ENCODE data around the gene ABCC4.

ABCC4 gene

GRCh38 chr13:95067303-95067702, 233.9 kb downstream of the ABCC4 start:
- DNase-seq (ENCODE audit: extremely low read depth in 1 of 2, low read depth in 1 of 2), result no peak

- no peak for DNase-seq (ENCODE audit: extremely low read depth in 1 of 2, low read depth in 1 of 2)
Measured at GRCh38 chr13:95060014-95060519, 241.2 kb downstream of the ABCC4 start.

GRCh38 chr13:95059306-95059705, 241.9 kb downstream of the ABCC4 start:
- no peak for DNase-seq (ENCODE audit: extremely low read depth in 1 of 2, low read depth in 1 of 2)

GRCh38 chr13:95058680-95059079, 242.6 kb downstream of the ABCC4 start:
- DNase-seq (ENCODE audit: extremely low read depth in 1 of 2, low read depth in 1 of 2), result no peak

- no peak for DNase-seq (ENCODE audit: extremely low read depth in 1 of 2, low read depth in 1 of 2)
Measured at GRCh38 chr13:95056266-95056665, 245.0 kb downstream of the ABCC4 start.

- no peak for DNase-seq (ENCODE audit: extremely low read depth in 1 of 2, low read depth in 1 of 2)
Measured at GRCh38 chr13:95050800-95051615, 250.2 kb downstream of the ABCC4 start.

- no peak for DNase-seq (ENCODE audit: extremely low read depth in 1 of 2, low read depth in 1 of 2)
Measured at GRCh38 chr13:95049772-95050171, 251.5 kb downstream of the ABCC4 start.

- DNase-seq (ENCODE audit: extremely low read depth in 1 of 2, low read depth in 1 of 2), result no peak
Measured at GRCh38 chr13:95044452-95045205, 256.6 kb downstream of the ABCC4 start.

- DNase-seq (ENCODE audit: extremely low read depth in 1 of 2, low read depth in 1 of 2), result no peak
Measured at GRCh38 chr13:95039415-95039814, 261.8 kb downstream of the ABCC4 start.

GRCh38 chr13:95038949-95039348, 262.3 kb downstream of the ABCC4 start:
- DNase-seq (ENCODE audit: extremely low read depth in 1 of 2, low read depth in 1 of 2), result no peak

GRCh38 chr13:95035311-95036109, 265.7 kb downstream of the ABCC4 start:
- DNase-seq (ENCODE audit: extremely low read depth in 1 of 2, low read depth in 1 of 2), result no peak

GRCh38 chr13:95033890-95034289, 267.4 kb downstream of the ABCC4 start:
- DNase-seq (ENCODE audit: extremely low read depth in 1 of 2, low read depth in 1 of 2), result no peak

- DNase-seq (ENCODE audit: extremely low read depth in 1 of 2, low read depth in 1 of 2), result no peak
Measured at GRCh38 chr13:95032121-95032520, 269.1 kb downstream of the ABCC4 start.

GRCh38 chr13:95030821-95031343, 270.4 kb downstream of the ABCC4 start:
- DNase-seq (ENCODE audit: extremely low read depth in 1 of 2, low read depth in 1 of 2), result no peak

- DNase-seq (ENCODE audit: extremely low read depth in 1 of 2, low read depth in 1 of 2), result no peak
Measured at GRCh38 chr13:95027638-95028037, 273.6 kb downstream of the ABCC4 start.

- no peak for DNase-seq (ENCODE audit: extremely low read depth in 1 of 2, low read depth in 1 of 2)
Measured at GRCh38 chr13:95025116-95025515, 276.1 kb downstream of the ABCC4 start.

- no peak for DNase-seq (ENCODE audit: extremely low read depth in 1 of 2, low read depth in 1 of 2)
Measured at GRCh38 chr13:95023405-95023804, 277.8 kb downstream of the ABCC4 start.

GRCh38 chr13:95020298-95020987, 280.8 kb downstream of the ABCC4 start:
- no peak for DNase-seq (ENCODE audit: extremely low read depth in 1 of 2, low read depth in 1 of 2)

- no peak for DNase-seq (ENCODE audit: extremely low read depth in 1 of 2, low read depth in 1 of 2)
Measured at GRCh38 chr13:95019886-95020285, 281.4 kb downstream of the ABCC4 start.

GRCh38 chr13:95007322-95007721, 293.9 kb downstream of the ABCC4 start:
- DNase-seq (ENCODE audit: extremely low read depth in 1 of 2, low read depth in 1 of 2), result no peak

All from activated CD8-positive, alpha-beta memory T cell treated with anti-CD3 and anti-CD28 coated beads for 1 hour (primary cell).